IMR-90 (cell line): ENCODE measurements around the gene DLEU7. TPM values are rescaled to one million over a fixed set of nuclear protein-coding genes. Genes with fewer than 3 reads are reported as not detected.

Source experiments
- ATAC-seq: fragments of 200-7000 bp; cut with Tn5 transposase; 2 replicates; pipeline ENCODE4 v1.9.1; 2020; ENCODE audit warnings: low read depth, mild to moderate bottlenecking, moderate library complexity
- BruUV-seq: library from RNA; stranded (reverse); fragments of 400-500 nt; replicated peaks from 2 replicates; lab custom pipeline; 2021; lab: Mats Ljungman, UMichigan
- CTCF ChIA-PET: fragments of 300-600 bp; formaldehyde crosslinking; extraction: SDS; loops from one replicate; lab custom pipeline; 2021; ENCODE audit warnings: antibody characterized with exemption; lab: Yijun Ruan, JAX
- POLR2A ChIA-PET: fragments of 300-600 bp; sonication (Branson Sonifier 250); formaldehyde crosslinking; loops from one replicate; lab custom pipeline; 2022; ENCODE audit warnings: antibody characterized with exemption; ENCODE audit not compliant: unreplicated experiment; lab: Charles Lee
- DNase-seq: peaks from one replicate; pipeline ENCODE4 v3.0.0; 2013
- H2AFZ ChIP-seq: replicated peaks from 2 replicates; pipeline ENCODE3; 2013; ENCODE audit warnings: low read length, mild to moderate bottlenecking; ENCODE audit not compliant: poor library complexity
- H2AK5ac ChIP-seq: 2 replicates; pipeline ENCODE4 v1.6.1; 2013; ENCODE audit warnings: low read depth, low read length, inconsistent platforms
- H2AK9ac ChIP-seq: replicated peaks from 2 replicates; pipeline ENCODE3; 2013; ENCODE audit warnings: mild to moderate bottlenecking, low read depth, low read length, moderate library complexity; ENCODE audit not compliant: poor library complexity
- H2BK120ac ChIP-seq: 2 replicates; pipeline ENCODE4 v1.6.1; 2013; ENCODE audit warnings: low read depth, low read length, inconsistent platforms
- H2BK15ac ChIP-seq: 3 replicates; pipeline ENCODE4 v1.6.1; 2013; ENCODE audit warnings: low read depth, low read length, inconsistent platforms
- H2BK20ac ChIP-seq: 2 replicates; pipeline ENCODE4 v1.6.1; 2013; ENCODE audit warnings: low read depth, mild to moderate bottlenecking, inconsistent platforms, low read length, moderate library complexity
- H2BK5ac ChIP-seq: 2 replicates; pipeline ENCODE4 v1.6.1; 2013; ENCODE audit warnings: mild to moderate bottlenecking, low read depth, low read length, inconsistent platforms; ENCODE audit not compliant: poor library complexity, severe bottlenecking
- H3K14ac ChIP-seq: replicated peaks from 2 replicates; pipeline ENCODE4 v1.6.1; 2013; ENCODE audit warnings: low read depth, low read length, inconsistent platforms
- H3K18ac ChIP-seq: 2 replicates; pipeline ENCODE4 v1.6.1; 2013; ENCODE audit warnings: low read depth, low read length, control low read depth
- H3K23ac ChIP-seq: 2 replicates; pipeline ENCODE4 v1.6.1; 2013; ENCODE audit warnings: low read depth, low read length, inconsistent platforms
- H3K27ac ChIP-seq: 2 replicates; pipeline ENCODE4 v1.5.1; 2013; ENCODE audit warnings: mild to moderate bottlenecking, control low read depth, low read length; ENCODE audit not compliant: insufficient read depth
- H3K27me3 ChIP-seq: 2 replicates; pipeline ENCODE4 v1.6.1; 2013; ENCODE audit warnings: low read length; ENCODE audit not compliant: control insufficient read depth, insufficient read depth
- H3K36me3 ChIP-seq: 2 replicates; pipeline ENCODE4 v1.6.1; 2013; ENCODE audit warnings: low read length, mixed read lengths; ENCODE audit not compliant: control insufficient read depth, insufficient read depth
- H3K4ac ChIP-seq: 2 replicates; pipeline ENCODE4 v1.6.1; 2013; ENCODE audit warnings: low read depth, low read length, inconsistent platforms
- H3K4me1 ChIP-seq: 2 replicates; pipeline ENCODE4 v1.6.1; 2013; ENCODE audit warnings: low read length, mixed read lengths; ENCODE audit not compliant: control insufficient read depth, insufficient read depth
- H3K4me2 ChIP-seq: 2 replicates; pipeline ENCODE4 v1.6.1; 2013; ENCODE audit warnings: low read depth, mild to moderate bottlenecking, control low read depth, low read length, moderate library complexity
- H3K4me3 ChIP-seq: 2 replicates; pipeline ENCODE4 v1.5.1; 2013; ENCODE audit warnings: low read depth, mild to moderate bottlenecking, control low read depth, low read length, moderate library complexity; ENCODE audit not compliant: insufficient read depth
- H3K56ac ChIP-seq: 2 replicates; pipeline ENCODE4 v1.6.1; 2013; ENCODE audit warnings: low read length, inconsistent platforms; ENCODE audit not compliant: insufficient read depth; ENCODE audit errors: extremely low read depth
- H3K79me1 ChIP-seq, 2 experiments: 2 replicates each; pipeline ENCODE4 v1.6.1; 2013; ENCODE audit warnings: low read length in 2 of 2, inconsistent platforms in 1 of 2, low read depth in 1 of 2
- H3K9ac ChIP-seq: 2 replicates; pipeline ENCODE4 v1.6.1; 2013; ENCODE audit warnings: low read depth, low read length, control low read depth
- H3K9me1 ChIP-seq: 2 replicates; pipeline ENCODE4 v1.6.1; 2013; ENCODE audit warnings: low read length, inconsistent platforms; ENCODE audit not compliant: insufficient read depth
- H3K9me3 ChIP-seq: 2 replicates; pipeline ENCODE4 v1.6.1; 2013; ENCODE audit warnings: low read length; ENCODE audit not compliant: control insufficient read depth, insufficient read depth
- H4K20me1 ChIP-seq: 2 replicates; pipeline ENCODE4 v1.6.1; 2013; ENCODE audit warnings: low read length, inconsistent platforms; ENCODE audit not compliant: insufficient read depth
- H4K5ac ChIP-seq: 2 replicates; pipeline ENCODE4 v1.6.1; 2013; ENCODE audit warnings: mild to moderate bottlenecking, low read depth, low read length, control low read depth
- H4K8ac ChIP-seq, 2 experiments: 2 replicates each; pipeline ENCODE4 v1.6.1; 2013; ENCODE audit warnings: low read depth in 2 of 2, low read length in 2 of 2, control low read depth in 1 of 2, inconsistent platforms in 1 of 2
- H4K91ac ChIP-seq: 2 replicates; pipeline ENCODE4 v1.6.1; 2013; ENCODE audit warnings: low read depth, low read length, inconsistent platforms; ENCODE audit not compliant: insufficient read depth
- CTCF ChIP-seq: conservative IDR thresholded peaks from 2 replicates; pipeline ENCODE4 v1.5.1; 2012; ENCODE audit warnings: mild to moderate bottlenecking, low read depth, low read length, improper control_type of control experiment
- MXI1 ChIP-seq: IDR thresholded peaks from 2 replicates; pipeline ENCODE4 v1.6.1; 2012; ENCODE audit warnings: low read depth, mild to moderate bottlenecking, low read length, moderate library complexity, borderline replicate concordance
- WGBS, 2 experiments: methylation state at CpG; one replicate each; pipeline versions ENCODE4 v1.1.5 to v1.1.7; 2013; ENCODE audit warnings: missing lambda C conversion rate in 2 of 2; ENCODE audit not compliant: insufficient read length in 1 of 2; ENCODE audit errors: extremely low coverage in 2 of 2; 5-methylcytosine and 5-hydroxymethylcytosine counted together
- dilution Hi-C: fragments of 300-500 bp; cut with HindIII; formaldehyde crosslinking; loops from one replicate; pipeline ENCODE4 v1.14.3; 2018; ENCODE audit warnings: low sequenced_read_pairs; ENCODE audit not compliant: unreplicated experiment
- in situ Hi-C: fragments of 300-500 bp; cut with MboI; formaldehyde crosslinking; loops from 3 replicates; pipeline ENCODE4 v1.14.3; 2019; ENCODE audit warnings: low sequenced_read_pairs, inconsistent platforms, mixed read lengths
- intact Hi-C: fragments of 100-400 bp; cut with micrococcal nuclease; formaldehyde crosslinking; loops from 2 replicates; pipeline ENCODE4 v1.10.0; 2022
- polyA plus RNA-seq, 3 experiments: library from polyadenylated mRNA; depleted of rRNA; stranded (reverse); fragments of >200 nt; gene quantifications; 2 replicates each; pipeline ENCODE4 v1.2.3, GENCODE V29; 2012; ENCODE audit warnings: low replicate concordance in 1 of 3
- total RNA-seq: library from RNA; depleted of rRNA; stranded (reverse); fragments of >200 nt; gene quantifications from 2 replicates; pipeline ENCODE4 v1.2.3, GENCODE V29; 2012

The DLEU7 gene
- total and polyA plus RNA-seq, 2 of the 4 experiments (the other 2 are of a cell fraction) = not detected

- WGBS, 2 experiments = no CpG with 5 or more reads among the region's 1 CpG
- CTCF ChIA-PET = no interaction called here
- Histone ChIP-seq H2BK20ac (no peak overlapping the region), H3K79me1 (no peaks in the 10 kb centered on the region), H3K9me1 (no peaks in the 10 kb centered on the region), H3K27ac (no peak overlapping the region), H4K20me1 (no peaks in the 10 kb centered on the region), H3K36me3 (no peaks in the 10 kb centered on the region), H3K9me3 (no peaks in the 10 kb centered on the region), H3K27me3 (peaks cover 8% of the 10 kb centered on the region), H3K9ac (no peak overlapping the region), H2BK5ac (no peak overlapping the region), H4K91ac (no peak overlapping the region), H2AK9ac (no peak overlapping the region), H3K4me2 (no peak overlapping the region), H2BK120ac (no peak overlapping the region), H3K18ac (no peak overlapping the region), H3K23ac (no peak overlapping the region), H4K8ac (no peak overlapping the region), H3K4me3 (no peak overlapping the region), H2AK5ac (no peak overlapping the region), H3K4me1 (no peaks in the 10 kb centered on the region), H2BK15ac (no peak overlapping the region), H3K4ac (no peak overlapping the region), H3K56ac (no peak overlapping the region), H2AFZ (no peak overlapping the region), H4K5ac (no peak overlapping the region), H3K14ac (no peak overlapping the region)
- in situ Hi-C loops (no loop called here), dilution Hi-C loops (no loop called here), intact Hi-C loops (no loop called here)
- no peak for DNase-seq
- BruUV-seq = no TSS peak
- no peak for TF ChIP-seq CTCF
- no peak for TF ChIP-seq MXI1
- ATAC-seq = no peak
- POLR2A ChIA-PET = no interaction called here
These were observed 40.2 kb upstream of the DLEU7 start for GRCh38 chr13:50883728-50884127.
